DND-41 (cell line): Measurements from ENCODE around the gene RABGAP1L.

Experiments used
- EZH2 ChIP-seq: IDR thresholded peaks from 3 replicates; pipeline ENCODE4 v1.6.1; 2012; ENCODE audit warnings: borderline replicate concordance, low read depth, mild to moderate bottlenecking, moderate library complexity, low read length, inconsistent platforms; ENCODE audit not compliant: severe bottlenecking
- TF ChIP-seq, protein P1 (sequence below): IDR thresholded peaks from 2 replicates; pipeline ENCODE4 v1.5.1; 2012; ENCODE audit warnings: borderline replicate concordance, low read length, moderate library complexity, mild to moderate bottlenecking; ENCODE audit not compliant: poor library complexity, severe bottlenecking; ENCODE audit errors: extremely low read depth

DNA sequence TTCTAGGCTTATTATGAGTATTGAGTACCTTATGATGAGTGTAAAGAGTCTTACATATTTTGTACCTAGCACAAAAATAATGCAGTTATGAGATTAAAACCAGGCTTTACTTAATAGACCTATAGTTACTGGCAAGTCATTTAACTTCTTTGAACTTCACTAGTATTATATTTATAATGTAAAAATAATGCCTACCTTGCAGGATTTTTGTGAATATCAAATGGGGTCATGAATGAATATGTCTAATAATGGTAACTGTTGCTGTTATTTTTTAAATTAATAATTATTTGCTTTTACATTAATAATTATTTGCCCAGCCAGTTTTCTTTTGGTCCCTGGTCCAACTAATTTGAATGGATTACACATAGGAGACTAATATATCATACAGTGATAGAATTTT lies 530.9 kb downstream of the RABGAP1L start:
- TF ChIP-seq, protein P1, sequence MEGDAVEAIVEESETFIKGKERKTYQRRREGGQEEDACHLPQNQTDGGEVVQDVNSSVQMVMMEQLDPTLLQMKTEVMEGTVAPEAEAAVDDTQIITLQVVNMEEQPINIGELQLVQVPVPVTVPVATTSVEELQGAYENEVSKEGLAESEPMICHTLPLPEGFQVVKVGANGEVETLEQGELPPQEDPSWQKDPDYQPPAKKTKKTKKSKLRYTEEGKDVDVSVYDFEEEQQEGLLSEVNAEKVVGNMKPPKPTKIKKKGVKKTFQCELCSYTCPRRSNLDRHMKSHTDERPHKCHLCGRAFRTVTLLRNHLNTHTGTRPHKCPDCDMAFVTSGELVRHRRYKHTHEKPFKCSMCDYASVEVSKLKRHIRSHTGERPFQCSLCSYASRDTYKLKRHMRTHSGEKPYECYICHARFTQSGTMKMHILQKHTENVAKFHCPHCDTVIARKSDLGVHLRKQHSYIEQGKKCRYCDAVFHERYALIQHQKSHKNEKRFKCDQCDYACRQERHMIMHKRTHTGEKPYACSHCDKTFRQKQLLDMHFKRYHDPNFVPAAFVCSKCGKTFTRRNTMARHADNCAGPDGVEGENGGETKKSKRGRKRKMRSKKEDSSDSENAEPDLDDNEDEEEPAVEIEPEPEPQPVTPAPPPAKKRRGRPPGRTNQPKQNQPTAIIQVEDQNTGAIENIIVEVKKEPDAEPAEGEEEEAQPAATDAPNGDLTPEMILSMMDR = no peak
- TF ChIP-seq EZH2 = no peak
